Stomach (tissue), 9 donors: ENCODE data around the gene KCNK3. TPM values are rescaled to one million over a fixed set of nuclear protein-coding genes. Genes with fewer than 3 reads are reported as not detected.

Experiments
- DNase-seq, 2 donors: peaks; one replicate each; pipeline versions ENCODE4 v3.0.0 to v3.0.0-alpha.2; 2013 to 2019
- H3K27ac ChIP-seq, 5 donors: fragments of 200-600 bp in 4 of 5; sonication (generic) in 4 of 5; one replicate each; pipeline ENCODE4 v1.5.1; 2013 to 2019; ENCODE audit warnings: mild to moderate bottlenecking in 1 of 5, moderate library complexity in 1 of 5
- H3K27me3 ChIP-seq, 3 donors: fragments of 200-600 bp; sonication (generic); one replicate each; pipeline ENCODE4 v1.5.1; 2017 to 2019; ENCODE audit warnings: mixed run types in 1 of 3
- H3K36me3 ChIP-seq, 4 donors: fragments of 200-600 bp; sonication (generic); 1 replicate in 3 of 4; 2 replicates in 1 of 4; pipeline ENCODE4 v1.5.1; 2016 to 2019
- H3K4me1 ChIP-seq, 4 donors: fragments of 200-600 bp; sonication (generic); one replicate each; pipeline ENCODE4 v1.5.1; 2016 to 2019
- H3K4me3 ChIP-seq, 4 donors: fragments of 200-600 bp; sonication (generic) in 3 of 4; one replicate each; pipeline ENCODE4 v1.5.1; 2016 to 2019; ENCODE audit warnings: mild to moderate bottlenecking in 1 of 4
- H3K9me3 ChIP-seq, 4 donors: fragments of 200-600 bp; sonication (generic); one replicate each; pipeline ENCODE4 v1.5.1; 2016 to 2019
- EP300 ChIP-seq: sonication (generic); formaldehyde crosslinking; IDR thresholded peaks from one replicate; pipeline ENCODE4 v1.6.1; 2017; ENCODE audit warnings: antibody characterized with exemption
- POLR2A ChIP-seq, 4 donors: fragments of 450-650 bp; IDR thresholded peaks; one replicate each; pipeline ENCODE4 v1.6.1; 2016; ENCODE audit warnings: antibody characterized with exemption in 4 of 4, control low read depth in 2 of 4, mild to moderate bottlenecking in 1 of 4, moderate library complexity in 1 of 4
- POLR2AphosphoS5 ChIP-seq, 3 donors: sonication (generic); formaldehyde crosslinking; IDR thresholded peaks; one replicate each; pipeline ENCODE4 v1.6.1; 2016; ENCODE audit warnings: antibody characterized with exemption in 3 of 3
- WGBS, 5 donors: extraction: QIAGEN DNeasy Blood & Tissue Kit in 3 of 5; methylation state at CpG; one replicate each; pipeline versions ENCODE4 v1.1.5 to v1.1.7; 2013 to 2018; 5-methylcytosine and 5-hydroxymethylcytosine counted together
- intact Hi-C: fragments of 100-400 bp; cut with DNase I; formaldehyde crosslinking; loops from one replicate; pipeline ENCODE4 v1.15.1; 2023; ENCODE audit warnings: low total_unique reads
- polyA plus RNA-seq, 3 donors: library from polyadenylated mRNA; stranded (reverse); fragments of 200-250 nt; gene quantifications; one replicate each; pipeline ENCODE4 v1.2.3, GENCODE V29; 2013
- total RNA-seq, 5 donors: library from RNA; depleted of rRNA; stranded (reverse); fragments of >200 nt; gene quantifications; one replicate each; pipeline versions ENCODE4 v1.1.0 to v1.2.3, GENCODE V29; 2014 to 2016
- TF ChIP-seq, protein P1 (sequence below), 7 experiments: fragments of 450-650 bp in 4 of 7; fragments of 200-600 bp in 3 of 7; sonication (generic) in 3 of 7; IDR thresholded peaks; one replicate each; pipeline ENCODE4 v1.5.1; 2016 to 2019; ENCODE audit warnings: antibody characterized with exemption in 7 of 7, control low read depth in 2 of 7, mild to moderate bottlenecking in 1 of 7
- donor health status: healthy with polysubstance abuse.
- donor health status: Bipolar disorder and iron deficiency.
- donor health status: healthy.

The KCNK3 gene
- total and polyA plus RNA-seq, 8 donors: 0.62 to 22.8 (median 1.9) TPM

DNA sequence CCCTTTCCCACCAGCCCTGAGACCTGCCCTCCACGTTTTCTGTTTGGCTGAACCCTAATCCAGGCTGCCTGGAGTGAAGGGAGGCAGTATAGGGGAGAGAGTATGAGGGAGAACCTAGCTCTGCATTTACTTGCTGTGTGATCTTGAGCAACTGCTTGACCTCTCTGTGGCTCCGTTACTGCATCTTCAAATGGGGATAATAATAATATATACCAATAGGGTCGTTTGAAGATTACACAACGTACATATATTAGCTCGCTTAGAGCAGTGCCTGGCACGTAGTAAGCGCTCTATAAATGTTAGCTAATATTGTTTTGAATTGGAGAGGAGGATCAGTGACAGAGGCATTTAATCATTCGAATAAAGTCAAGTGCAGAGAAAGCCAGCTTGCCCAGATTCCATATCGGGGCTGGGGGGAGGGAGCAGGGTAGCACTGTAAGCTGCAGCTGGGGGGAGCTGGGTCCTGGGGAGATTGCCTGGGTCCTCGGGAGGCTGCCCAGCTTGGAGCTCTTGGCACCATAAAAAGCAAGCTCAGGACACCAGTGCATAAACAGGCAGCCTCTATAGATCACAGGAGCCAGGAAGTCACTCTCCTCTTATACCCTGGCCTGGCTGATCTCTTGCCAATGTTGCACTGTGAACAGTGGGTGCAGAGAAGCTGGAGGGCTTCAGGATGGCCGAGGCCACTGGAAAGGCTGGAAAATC lies 19.1 kb downstream of the KCNK3 start:
- Histone ChIP-seq H3K4me3 (no peak overlapping the region), H3K36me3 (no peaks in the 10 kb centered on the region), H3K4me1 (peaks cover 0 to 49% (median 25%) of the 10 kb centered on the region in 4 donors), H3K9me3 (no peaks in the 10 kb centered on the region), H3K27ac (peak overlapping the region in 3 of 5 donors; percentile 25 to 56 (median 56)), H3K27me3 (peaks cover 0 to 25% (median 0%) of the 10 kb centered on the region in 3 donors)
- intact Hi-C loops: no loop called here
- no peak for DNase-seq
- 50 to 69% (median 64%) methylated on average over 11 of the region's 11 CpGs for WGBS, 5 donors
- TF ChIP-seq EP300 (no peak), POLR2AphosphoS5 (IDR thresholded peaks at IDR 0.05) (no peak), POLR2A (IDR thresholded peaks at IDR 0.05) (no peak)
- TF ChIP-seq, protein P1, sequence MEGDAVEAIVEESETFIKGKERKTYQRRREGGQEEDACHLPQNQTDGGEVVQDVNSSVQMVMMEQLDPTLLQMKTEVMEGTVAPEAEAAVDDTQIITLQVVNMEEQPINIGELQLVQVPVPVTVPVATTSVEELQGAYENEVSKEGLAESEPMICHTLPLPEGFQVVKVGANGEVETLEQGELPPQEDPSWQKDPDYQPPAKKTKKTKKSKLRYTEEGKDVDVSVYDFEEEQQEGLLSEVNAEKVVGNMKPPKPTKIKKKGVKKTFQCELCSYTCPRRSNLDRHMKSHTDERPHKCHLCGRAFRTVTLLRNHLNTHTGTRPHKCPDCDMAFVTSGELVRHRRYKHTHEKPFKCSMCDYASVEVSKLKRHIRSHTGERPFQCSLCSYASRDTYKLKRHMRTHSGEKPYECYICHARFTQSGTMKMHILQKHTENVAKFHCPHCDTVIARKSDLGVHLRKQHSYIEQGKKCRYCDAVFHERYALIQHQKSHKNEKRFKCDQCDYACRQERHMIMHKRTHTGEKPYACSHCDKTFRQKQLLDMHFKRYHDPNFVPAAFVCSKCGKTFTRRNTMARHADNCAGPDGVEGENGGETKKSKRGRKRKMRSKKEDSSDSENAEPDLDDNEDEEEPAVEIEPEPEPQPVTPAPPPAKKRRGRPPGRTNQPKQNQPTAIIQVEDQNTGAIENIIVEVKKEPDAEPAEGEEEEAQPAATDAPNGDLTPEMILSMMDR (IDR thresholded peaks at IDR 0.05): no peak

DNA sequence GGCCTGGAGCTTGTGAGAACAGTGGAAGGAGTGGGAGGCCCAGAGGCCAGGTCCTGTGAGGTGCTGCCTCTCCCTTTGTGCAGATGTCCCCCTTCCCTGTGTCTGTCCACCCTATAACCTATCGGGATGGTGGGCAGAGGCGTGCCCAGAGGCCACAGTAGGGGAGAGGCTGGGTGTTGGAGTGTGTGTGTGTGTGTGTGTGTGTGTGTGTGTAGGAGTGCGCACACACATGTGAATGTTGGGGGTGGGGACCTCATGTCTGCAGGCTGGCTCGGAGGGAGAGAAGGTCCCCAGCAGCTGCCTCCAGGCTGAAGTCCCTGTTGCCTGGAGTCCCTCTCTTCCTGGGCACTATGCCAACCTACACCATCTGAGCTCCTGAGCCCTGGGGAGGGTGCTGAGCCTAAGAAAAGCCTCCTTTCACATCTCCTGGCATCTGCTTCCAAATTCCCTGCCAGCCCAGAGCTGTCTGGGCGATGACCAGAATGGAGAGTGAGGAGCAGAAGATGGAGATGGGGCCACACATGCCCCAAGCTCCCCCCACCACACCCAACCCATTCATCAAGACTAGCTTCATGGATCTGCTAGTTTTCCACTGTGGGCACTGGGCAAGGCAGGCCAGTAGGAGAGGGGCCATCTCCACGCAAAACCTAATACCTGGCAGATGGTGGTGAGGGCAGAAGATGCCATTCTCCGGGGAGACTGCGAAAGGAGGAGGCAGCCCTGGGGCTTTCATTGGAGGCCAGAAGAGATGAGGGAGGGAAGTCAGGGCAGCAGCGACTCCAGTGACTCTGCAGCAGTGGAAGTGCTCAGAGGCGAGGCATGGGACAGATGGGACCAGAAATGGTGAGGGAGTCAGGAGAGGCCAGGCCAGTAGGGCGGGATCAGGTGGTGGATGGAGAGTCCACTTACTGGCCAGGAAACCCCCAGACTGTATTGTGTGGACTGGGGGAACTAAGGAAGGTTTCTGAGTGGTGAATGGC lies 20.3 kb downstream of the KCNK3 start:
- Histone ChIP-seq H3K4me1 (peaks cover 0 to 37% (median 18%) of the 10 kb centered on the region in 4 donors), H3K9me3 (no peaks in the 10 kb centered on the region), H3K36me3 (no peaks in the 10 kb centered on the region), H3K27me3 (peaks cover 0 to 17% (median 0%) of the 10 kb centered on the region in 3 donors), H3K27ac (peak overlapping the region in 3 of 5 donors; percentile 15 to 56 (median 25)), H3K4me3 (no peak overlapping the region)
- peak in 1 of 2 donors; percentile 82 for DNase-seq
- intact Hi-C loops: no loop called here
- TF ChIP-seq POLR2A (IDR thresholded peaks at IDR 0.05): no peak
- TF ChIP-seq, protein P1 (IDR thresholded peaks at IDR 0.05): no peak
- no peak for TF ChIP-seq EP300
- no peak for TF ChIP-seq POLR2AphosphoS5 (IDR thresholded peaks at IDR 0.05)
- 79 to 86% (median 82%) methylated on average over 9 to 11 of the region's 11 CpGs for WGBS, 5 donors

DNA sequence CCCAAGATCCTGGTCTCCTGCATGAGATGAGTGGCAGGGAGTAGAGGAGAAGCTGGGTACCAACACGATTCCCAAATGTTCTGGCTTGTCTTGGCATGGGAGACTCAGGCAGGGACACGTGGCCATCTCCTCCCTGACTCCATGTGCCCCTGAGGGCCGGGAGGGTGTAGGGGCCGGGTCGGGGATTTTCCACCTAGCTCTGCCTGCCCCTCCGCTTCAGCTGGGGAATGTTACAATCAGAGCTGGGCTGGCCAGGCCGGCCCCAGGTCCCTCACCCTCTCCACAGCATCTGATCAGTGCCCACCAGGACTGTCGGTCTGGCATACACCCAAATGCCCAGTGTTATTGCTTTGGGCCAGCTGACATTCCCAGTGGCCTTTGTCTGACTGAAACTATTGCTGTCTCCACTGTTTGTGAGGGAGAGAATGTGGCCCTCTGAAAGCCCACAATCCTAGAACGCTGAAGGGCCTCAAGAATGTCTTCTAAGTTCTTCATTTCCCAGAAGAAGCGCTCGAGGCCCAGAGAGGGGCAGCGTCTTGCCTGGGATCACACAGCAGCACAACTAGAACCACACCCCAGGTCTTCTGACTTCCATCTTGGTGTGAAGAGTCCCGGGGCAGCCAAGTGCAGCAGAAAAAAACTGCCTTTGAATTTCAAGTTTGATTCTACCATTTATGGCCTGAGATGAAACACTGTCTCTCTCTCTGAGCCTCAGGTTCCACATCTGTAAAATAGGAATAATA lies 23.2 kb downstream of the KCNK3 start:
- DNase-seq: no peak
- Histone ChIP-seq H3K9me3 (no peaks in the 10 kb centered on the region), H3K27ac (peak overlapping the region in 1 of 5 donors; percentile 24), H3K4me1 (peaks cover 13 to 41% (median 28%) of the 10 kb centered on the region in 4 donors), H3K27me3 (peaks cover 0 to 24% (median 0%) of the 10 kb centered on the region in 3 donors), H3K36me3 (no peaks in the 10 kb centered on the region), H3K4me3 (no peak overlapping the region)
- intact Hi-C loops: no loop called here
- 80 to 94% (median 86%) methylated on average over 9 to 13 of the region's 13 CpGs for WGBS, 5 donors
- TF ChIP-seq EP300: no peak
- no peak for TF ChIP-seq POLR2A (IDR thresholded peaks at IDR 0.05)
- no peak for TF ChIP-seq POLR2AphosphoS5 (IDR thresholded peaks at IDR 0.05)
- TF ChIP-seq, protein P1 (IDR thresholded peaks at IDR 0.05): no peak

DNA sequence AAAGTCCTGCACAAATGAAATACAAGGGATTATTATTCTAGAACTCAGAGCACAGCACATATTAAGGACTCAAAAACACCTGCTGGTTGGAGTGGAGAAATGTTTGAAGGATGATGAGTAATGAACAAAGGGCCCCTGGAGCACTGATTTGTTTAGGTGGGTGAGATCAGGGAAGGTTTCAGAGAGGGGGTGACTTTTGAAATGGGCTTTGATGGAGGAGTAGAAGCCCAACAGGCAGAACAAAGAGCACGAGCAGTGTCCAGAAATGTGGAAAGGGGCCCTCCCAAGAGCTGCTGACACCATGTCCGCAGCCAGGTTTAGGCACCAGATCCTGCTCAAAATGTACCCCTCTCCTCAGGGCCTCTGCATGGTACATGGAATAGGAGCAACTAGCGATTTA lies 23.8 kb downstream of the KCNK3 start:
- DNase-seq: no peak
- peaks cover 19 to 41% (median 32%) of the 10 kb centered on the region in 4 donors for H3K4me1 ChIP-seq
- TF ChIP-seq EP300 (no peak), POLR2A (IDR thresholded peaks at IDR 0.05) (no peak), POLR2AphosphoS5 (IDR thresholded peaks at IDR 0.05) (no peak)
- TF ChIP-seq, protein P1 (IDR thresholded peaks at IDR 0.05): no peak

More for the DNA sequence above, 23.8 kb downstream of the KCNK3 start:
- WGBS, 5 donors: 90 to 98% (median 93%) methylated on average over 3 of the region's 3 CpGs
- Histone ChIP-seq H3K9me3 (no peaks in the 10 kb centered on the region), H3K4me3 (no peak overlapping the region), H3K27ac (no peak overlapping the region), H3K27me3 (peaks cover 0 to 22% (median 0%) of the 10 kb centered on the region in 3 donors), H3K36me3 (no peaks in the 10 kb centered on the region)
- intact Hi-C loops: no loop called here
